ENCODE results near the gene SPRED3.

SPRED3 gene

DNA sequence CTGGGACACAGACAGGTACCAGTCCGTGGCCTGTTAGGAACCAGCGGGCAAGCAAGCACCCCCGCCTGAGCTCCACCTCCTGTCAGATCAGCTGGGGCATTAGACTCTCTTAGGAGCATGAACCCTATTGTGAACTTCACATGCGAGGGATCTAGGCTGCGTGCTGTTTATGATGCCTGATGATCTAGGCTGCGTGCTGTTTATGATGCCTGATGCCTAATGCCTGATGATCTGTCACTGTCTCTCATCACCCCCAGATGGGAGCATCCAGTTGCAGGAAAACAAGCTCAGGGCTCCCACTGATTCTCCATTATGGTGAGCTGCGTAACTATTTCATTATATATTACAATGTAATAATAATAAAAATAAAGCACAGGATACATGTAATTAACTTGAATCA lies 33.9 kb downstream of the SPRED3 start:
- DNase-seq, result no peak

DNA sequence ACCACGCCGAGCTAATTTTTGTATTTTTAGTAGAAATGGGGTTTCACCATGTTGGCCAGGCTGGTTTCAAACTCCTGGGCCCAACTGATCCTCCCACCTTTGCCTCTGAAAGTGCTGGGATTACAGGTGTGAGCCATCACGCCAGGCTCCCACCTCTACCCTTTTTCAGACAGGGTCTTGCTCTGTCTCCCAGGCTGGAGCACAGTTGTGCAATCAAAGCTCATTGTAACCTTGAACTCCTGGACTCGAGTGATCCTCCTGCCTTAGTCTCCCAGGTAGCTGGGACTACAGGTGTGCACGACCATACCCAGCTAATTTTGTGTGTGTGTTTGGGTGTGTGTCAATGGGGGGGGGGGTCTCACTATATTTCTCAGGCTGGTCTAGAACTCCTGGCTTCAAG lies 35.8 kb downstream of the SPRED3 start:
- no peak for DNase-seq

DNA sequence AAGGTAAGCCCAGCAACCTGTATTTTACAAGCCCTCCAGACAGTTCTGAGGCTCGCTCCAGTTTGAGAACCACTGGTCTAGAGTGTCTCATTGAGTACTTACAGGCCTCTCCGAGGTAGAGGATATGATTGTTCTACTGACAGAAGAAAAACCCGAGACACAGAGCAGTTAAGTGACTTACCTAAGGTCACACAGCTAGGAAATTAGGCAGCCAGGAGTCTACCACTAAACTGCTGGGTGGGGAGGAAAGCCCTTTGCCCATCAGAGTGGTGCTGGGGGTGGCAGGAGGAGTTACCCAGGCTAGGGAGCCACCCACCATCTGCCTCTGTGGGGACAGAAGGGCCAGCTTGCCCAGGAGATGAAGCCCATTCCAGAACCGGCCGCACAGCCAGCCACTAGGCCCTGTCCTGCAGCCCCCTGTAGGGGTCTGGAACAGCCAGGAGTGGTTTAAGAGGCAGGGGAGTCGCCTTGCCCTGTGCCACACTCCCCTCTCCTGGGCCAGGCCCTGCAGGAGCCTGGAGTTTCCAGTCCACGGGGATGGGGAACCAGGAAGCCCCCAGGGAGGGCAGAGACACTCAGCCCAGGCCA lies 36.8 kb downstream of the SPRED3 start:
- no peak for DNase-seq

DNA sequence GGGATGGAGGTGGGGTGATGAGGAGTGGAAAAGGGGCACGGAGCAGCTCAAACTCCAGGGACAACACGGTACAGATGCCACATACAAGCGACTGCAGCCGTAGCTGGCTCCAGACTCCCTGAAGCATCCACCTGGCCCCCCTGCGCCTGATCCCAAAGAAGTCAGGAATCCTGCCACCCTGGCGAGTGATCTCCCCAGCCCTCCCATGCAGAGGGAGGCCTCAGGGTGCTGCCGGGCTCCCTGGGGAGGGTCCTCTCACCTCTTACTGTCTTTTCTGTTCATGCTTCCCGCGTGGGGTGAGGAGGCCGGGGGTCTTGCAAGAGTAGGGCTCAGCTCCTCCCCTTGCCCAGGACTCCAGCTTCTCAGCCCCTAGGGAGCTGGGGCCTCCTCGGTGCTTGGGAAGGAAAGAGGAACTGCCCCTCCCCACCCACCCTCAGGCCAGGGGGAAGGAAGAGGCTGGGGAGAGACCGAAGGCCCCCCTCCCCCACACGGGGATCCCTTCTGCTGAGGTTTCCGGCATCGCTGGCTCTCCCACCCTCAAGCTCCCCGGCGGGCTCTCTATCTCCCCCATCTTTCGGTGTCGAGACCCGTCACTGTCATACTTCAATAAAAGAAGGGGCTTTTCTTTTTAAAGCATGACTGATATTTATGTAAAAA lies 37.4 kb downstream of the SPRED3 start, which contains the start of gene RASGRP4:
RASGRP4 (minus strand) TSS at position 410 of the 657 bp plus-strand sequence; CDS start at position 282, 128 bp downstream.
- DNase-seq, result peak; percentile 69

DNA sequence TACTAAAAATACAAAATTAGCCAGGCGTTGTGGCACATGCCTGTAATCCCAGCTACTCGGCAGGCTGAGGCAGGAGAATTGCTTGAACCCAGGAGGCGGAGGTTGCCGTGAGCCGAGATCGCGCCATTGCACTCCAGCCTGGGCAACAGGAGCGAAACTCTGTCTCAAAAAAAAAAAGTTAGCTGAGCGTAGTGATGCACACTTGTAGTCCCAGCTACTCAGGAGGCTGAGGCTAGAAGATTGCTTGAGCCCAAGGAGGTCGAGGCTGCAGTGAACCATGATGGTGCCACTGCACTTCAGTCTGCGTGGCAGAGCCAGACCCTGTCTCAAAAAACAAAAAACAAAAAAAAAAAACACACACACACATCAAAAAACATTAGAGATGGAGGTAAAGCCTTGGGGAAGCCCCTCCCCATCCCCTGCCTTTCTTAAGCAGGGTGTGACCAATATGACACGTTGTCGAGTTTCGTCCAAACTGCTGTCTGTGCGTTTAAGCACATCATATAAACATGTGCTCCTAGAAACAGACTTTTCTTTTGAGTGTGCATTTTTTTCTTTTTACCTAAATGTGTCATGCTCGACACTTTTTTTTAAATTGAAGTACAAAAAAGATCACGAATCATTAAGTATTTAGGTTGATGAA lies 38.7 kb downstream of the SPRED3 start:
- DNase-seq, result peak; percentile 77

DNA sequence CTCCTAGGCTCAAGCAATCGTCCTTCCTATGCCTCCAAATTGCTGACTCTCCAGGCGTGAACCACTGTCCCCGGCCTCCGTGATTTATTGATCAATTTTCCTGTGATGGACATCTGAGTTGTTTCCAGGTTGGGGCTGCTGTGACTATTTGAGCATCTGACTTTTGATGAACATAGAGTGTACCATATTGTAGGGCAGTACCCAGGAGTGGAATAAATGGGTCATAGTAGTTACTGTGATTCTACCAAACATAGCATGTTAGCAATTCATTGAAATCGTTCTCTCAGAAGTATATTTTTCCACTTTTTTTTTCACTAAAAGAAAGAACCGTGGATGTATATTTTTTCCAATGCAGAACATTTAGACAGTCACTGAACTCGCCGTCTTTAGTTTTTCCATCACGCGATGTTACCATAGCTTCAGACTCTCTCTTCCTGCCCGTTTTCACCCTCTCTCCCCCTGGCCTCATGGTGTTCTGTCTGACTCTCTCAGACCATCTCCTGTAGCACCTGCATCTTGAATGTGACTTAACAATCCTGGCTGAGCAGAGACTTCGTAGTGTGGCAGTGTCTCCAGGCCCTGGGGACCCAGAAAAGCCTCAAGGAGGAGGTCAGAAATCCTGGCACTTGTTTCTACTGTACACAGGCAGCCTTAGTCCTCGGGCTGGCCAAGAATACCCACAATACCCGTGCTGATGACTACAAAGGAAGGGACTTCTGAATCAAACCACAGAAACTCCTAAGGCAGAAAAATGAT lies 40.7 kb downstream of the SPRED3 start:
- peak; percentile 67 for DNase-seq

DNA sequence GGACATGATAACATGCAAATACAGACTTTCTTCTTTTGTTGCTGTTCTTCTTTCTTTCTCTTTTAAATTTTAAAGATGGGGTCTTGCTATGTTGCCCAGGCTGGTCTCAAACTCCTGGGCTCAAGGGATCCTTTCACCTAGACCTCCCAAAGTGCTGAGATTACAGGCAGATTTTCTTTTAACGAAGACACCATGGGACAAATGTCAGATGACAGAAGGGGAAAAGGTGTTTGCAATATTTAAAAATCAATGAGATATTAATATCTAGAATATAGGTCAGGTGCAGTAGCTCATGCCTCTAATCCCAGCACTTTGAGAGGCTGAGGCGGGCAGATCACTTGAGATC lies 41.3 kb downstream of the SPRED3 start:
- DNase-seq, result no peak

DNA sequence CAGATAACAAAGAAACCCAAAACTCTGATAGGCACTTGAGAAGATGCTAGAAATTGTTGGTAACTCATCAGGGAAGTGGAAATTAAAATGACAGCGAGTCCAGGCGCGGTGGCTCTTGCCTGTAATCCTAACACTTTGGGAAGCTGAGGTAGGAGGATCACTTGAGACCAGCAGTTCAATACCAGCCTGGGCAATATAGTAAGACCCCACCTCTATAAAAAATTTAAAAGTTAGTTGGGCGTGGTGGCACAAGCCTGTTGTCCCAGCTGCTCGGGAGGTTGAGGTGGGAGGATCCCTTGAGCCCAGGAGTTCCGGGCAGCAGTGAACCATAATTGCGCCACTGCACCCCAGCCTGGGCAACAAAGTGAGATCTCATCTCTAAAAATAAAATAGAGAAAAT lies 42.4 kb downstream of the SPRED3 start:
- no peak for DNase-seq

DNA sequence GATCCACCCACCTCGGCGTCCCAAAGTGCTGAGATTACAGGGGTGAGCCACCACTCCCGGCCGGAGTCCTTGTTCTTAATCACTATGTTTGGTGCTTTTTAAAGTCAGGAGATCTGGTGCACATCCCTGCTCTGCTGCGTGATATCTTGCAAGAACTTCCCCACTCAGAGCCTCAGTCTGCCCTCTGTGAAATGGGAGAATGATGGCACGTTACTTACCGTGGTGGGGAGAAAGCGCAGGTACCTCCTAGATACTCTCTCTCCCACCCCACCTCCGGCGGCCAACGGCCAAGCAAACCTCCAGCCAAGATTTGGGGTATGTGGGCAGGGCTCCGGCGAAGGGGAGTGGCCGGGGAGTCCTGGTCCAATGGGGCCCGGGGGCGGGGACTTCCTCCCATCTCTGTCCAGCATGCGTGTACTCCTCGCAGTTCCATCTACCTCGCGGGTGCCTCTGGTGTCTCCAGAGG lies 44.8 kb downstream of the SPRED3 start, which contains the start of gene RYR1:
RYR1 (plus strand) TSS at position 424 of the 466 bp plus-strand sequence. CDS start 139 bp downstream, outside the sequence.
- DNase-seq, result peak; percentile 78

DNA sequence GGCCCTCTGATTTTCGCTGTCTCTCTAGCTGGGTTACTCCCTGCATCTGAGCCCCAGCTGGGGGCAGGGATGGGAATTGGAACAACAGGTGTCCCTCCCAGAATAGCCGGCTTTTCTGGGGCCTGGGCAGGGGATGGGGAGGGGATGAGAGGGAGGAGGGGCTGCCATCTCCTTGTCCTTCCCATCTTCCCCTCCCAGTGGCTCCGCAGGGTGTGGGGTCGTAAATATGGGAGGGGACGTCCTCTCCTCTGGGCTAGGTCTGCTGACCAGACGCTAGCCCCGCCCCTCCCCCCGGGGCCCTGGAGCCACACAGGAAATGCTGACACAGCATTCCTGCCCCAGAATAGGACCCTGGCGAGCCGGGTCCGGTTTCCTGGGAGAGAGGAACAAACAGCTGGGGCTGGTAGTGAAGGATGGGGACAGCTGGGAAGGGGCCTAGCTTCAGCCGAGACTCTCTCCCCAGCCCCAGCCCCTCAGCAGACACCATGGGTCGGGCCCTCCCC lies 46.1 kb downstream of the SPRED3 start:
- DNase-seq, result no peak

DNA sequence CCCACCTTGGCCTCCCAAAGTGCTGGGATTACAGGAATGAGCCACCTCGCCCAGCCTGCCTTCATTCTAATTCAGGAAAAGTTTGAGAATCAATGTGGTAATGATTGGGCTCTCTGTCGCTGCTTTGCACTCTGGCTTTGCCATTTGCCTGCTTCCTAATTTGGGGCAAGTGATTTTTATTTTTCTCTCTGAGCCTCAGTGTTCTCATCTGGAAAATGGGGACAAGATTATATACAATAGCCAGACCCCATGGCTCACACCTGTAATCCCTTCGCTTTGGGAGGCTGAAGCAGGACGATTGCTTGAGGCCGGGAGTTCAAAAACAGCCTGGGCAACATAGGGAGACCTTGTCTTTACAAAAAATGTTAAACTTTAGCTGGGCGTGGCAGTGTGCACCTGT lies 48.8 kb downstream of the SPRED3 start:
- no peak for DNase-seq

DNA sequence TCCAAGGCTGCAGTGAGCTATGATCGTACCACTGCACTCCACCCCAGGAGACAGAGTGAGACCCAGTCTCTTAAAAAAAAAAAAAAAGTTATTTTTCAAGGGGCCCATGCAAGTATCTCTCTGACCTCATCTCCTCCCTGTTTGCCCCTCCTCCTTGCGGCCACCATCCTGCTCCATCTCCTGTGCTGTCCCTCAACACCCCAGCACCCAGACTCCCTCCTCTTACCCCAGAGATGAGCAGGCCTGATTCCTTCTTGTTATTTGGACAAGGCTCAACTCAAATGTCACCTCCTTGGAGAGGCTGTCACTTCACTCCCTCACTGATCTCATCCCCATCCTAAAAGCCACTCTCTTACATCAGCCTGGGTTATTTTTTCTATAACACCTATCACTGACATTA lies 49.4 kb downstream of the SPRED3 start:
- no peak for DNase-seq

DNA sequence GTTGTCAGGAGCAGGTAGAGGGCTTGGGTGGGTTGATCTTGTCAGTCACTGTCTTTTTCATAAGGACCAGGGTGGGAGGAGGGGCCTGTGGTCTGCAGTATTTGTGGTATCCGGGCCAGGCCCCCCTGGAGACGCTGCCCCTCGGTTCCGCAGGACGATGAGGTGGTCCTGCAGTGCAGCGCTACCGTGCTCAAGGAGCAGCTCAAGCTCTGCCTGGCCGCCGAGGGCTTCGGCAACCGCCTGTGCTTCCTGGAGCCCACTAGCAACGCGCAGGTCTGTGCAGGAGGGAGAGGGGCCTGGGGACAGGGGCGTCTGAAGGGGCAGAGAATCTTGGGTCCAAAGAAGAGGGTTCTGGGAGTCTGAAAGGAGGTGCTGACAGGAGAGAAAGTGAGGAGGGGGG lies 52.1 kb downstream of the SPRED3 start:
- DNase-seq, result no peak

DNA sequence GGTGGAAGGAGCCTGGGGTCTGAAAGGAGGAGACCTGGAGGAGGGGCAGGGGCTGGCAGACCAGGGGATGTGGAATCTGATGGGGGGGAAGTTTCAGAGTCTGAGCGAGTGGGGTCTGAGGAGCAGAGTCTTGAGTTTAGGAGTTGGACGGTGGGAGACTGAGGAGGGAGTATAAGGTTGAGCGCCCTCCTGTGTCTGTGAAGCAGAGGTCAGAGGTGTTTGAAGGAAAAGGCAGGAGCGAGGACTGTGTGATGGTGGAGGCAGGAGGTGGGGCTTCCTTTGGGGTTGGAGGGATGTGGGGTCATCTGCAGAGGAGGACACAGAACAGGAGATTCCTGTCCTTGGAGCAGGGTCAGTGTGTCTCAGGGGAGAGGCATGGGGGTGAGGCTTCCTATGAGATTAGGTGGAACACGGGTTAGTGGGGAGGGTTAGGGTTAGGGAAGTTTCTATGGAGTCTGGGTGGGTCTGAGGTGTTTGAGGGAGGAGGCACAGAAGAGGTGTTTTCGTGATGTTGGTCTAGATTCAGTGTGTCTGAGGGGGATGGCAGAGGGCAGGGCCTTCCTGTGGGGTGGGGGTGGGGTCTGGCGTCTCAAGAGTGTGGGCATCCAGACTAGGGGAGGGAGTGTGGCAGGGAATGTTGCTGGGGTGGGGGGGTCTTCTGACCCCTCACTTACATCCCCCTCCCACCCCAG lies 53.3 kb downstream of the SPRED3 start:
- DNase-seq, result no peak

DNA sequence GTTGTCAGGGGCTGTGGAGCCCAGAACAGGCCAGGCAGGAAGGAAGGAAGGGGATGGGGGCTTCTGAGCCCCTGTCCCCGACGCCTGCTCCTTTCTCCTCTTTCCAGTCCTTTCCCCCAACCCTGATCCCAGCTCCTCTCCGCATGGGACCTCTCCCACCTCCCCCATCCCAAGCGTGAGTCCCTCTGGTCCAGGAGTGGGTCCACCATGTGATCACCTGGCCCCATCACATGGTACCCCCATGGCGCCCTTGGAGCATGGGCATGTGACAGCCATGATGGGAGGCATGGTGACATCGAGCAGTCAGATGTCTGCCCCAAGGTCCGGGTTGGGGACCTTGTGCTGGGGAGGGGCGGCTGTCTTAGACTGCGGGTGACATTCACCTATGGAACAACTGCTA lies 54.2 kb downstream of the SPRED3 start:
- DNase-seq, result no peak

DNA sequence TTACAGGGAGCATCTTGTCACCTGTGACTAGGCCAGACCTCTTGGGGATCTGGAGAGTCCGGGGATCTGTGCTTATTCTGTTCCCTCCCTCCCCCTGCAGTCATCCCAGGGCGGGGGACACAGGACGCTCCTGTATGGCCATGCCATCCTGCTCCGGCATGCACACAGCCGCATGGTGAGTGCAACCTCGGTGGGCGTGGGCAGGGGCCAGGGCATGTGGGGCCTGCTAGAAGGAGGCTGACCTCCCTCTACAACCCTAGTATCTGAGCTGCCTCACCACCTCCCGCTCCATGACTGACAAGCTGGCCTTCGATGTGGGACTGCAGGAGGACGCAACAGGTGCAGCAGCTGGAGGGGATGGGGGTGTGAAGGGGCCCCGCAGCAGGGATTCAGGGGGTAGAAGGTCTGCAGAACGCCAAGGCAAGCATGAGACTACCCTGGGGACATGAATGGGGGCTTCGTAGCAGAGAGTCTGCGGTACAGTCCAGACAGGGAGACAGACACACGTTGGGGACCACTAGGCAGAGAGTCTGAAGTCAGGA lies 55.0 kb downstream of the SPRED3 start:
- DNase-seq, result no peak

DNA sequence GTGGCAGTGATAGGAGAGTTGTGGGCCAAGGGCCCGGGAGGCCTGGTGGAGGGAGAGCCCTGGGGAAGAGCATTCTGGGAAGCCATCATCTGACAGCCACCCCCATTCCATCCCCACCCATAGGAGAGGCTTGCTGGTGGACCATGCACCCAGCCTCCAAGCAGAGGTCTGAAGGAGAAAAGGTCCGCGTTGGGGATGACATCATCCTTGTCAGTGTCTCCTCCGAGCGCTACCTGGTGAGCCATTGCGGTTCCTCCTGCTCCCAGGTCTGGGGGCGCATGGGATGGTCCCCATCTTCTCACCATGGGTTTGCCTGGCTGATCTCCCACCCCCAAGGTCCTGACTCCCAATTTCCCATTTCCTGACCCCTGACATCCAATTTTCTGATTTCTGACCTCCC lies 55.5 kb downstream of the SPRED3 start:
- DNase-seq, result no peak

DNA sequence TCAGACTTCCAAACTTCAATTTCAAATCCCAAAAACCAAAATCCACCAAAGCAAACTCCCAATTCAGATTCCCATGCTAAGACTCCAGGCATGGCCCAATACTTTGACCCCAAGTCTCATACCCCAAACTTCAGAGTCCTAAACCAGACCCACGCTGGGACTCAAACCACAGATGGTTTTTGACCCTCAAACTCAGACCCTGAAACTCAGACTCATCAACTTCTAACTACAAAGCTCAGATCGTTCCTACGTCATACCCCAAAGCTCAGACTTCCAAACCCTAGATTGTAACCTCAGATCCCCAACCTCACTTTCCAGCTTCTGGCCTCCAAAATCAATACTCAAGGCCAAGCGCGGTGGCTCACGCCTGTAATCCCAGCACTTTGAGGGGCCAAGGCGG lies 56.9 kb downstream of the SPRED3 start:
- no peak for DNase-seq

DNA sequence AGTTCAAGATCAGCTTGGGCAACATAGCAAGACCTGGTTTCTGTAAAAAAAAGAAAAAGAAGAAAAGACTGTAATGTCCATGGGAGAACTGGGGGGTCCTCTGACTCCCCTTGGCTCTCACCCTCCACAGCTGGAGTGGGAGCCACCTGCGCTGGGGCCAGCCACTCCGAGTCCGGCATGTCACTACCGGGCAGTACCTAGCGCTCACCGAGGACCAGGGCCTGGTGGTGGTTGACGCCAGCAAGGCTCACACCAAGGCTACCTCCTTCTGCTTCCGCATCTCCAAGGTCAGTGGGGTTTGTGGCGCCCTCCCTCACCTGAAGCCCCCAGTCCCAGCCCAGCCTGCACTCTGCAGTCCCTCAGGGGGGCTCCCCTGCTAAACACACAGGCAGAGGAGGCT lies 59.7 kb downstream of the SPRED3 start:
- no peak for DNase-seq

All from activated CD4-positive, alpha-beta T cell treated with anti-CD3 and anti-CD28 coated beads for 48 hours (primary cell).